AG04449 (cell line): ENCODE data around the gene TP53RK.

Experiments
- CTCF ChIA-PET: fragments of 350-600 bp; formaldehyde crosslinking; extraction: SDS; loops from one replicate; lab custom pipeline; 2021; ENCODE audit warnings: antibody characterized with exemption; lab: Yijun Ruan, JAX
- POLR2A ChIA-PET: fragments of 400-600, 350-600 bp; formaldehyde crosslinking; extraction: SDS; loops from one replicate; lab custom pipeline; 2020; ENCODE audit warnings: antibody characterized with exemption, inconsistent platforms; lab: Yijun Ruan, JAX
- DNase-seq: peaks from one replicate; pipeline ENCODE4 v3.0.0-alpha.2; 2010; ENCODE audit warnings: low read depth, low spot score
- H3K4me3 ChIP-seq: 2 replicates; pipeline ENCODE4 v1.5.1; 2011; ENCODE audit warnings: low read depth, mild to moderate bottlenecking, control low read depth, low read length
- CTCF ChIP-seq: IDR thresholded peaks from one replicate; pipeline ENCODE4 v1.5.1; 2011; ENCODE audit warnings: mild to moderate bottlenecking, moderate library complexity, low read length, control low read depth, inconsistent platforms; ENCODE audit not compliant: insufficient read depth; ENCODE audit errors: missing control alignments

TP53RK gene

GRCh38 chr20:46649965-46650542, 39.2 kb downstream of the TP53RK start:
- DNase-seq, result no peak
- no peak for TF ChIP-seq CTCF
- ChIA-PET CTCF (interaction anchor here (1.0 to 1.2 kb wide), 3 partner anchors 10 to 30 kb away, joined by 3 read pairs; no protein-coding TSS in a partner anchor), POLR2A (no interaction called here)
- H3K4me3 ChIP-seq, result no peak overlapping the region

GRCh38 chr20:46649650-46649949, 39.6 kb downstream of the TP53RK start:
- ChIA-PET CTCF (interaction anchor here (1.1 to 1.2 kb wide), 2 partner anchors 10 to 30 kb away, joined by 3 read pairs; no protein-coding TSS in a partner anchor), POLR2A (no interaction called here)
- no peak for DNase-seq
- H3K4me3 ChIP-seq, result no peak overlapping the region
- TF ChIP-seq CTCF, result no peak

- TF ChIP-seq CTCF, result no peak
Measured at GRCh38 chr20:46648903-46649649, 40.2 kb downstream of the TP53RK start.

GRCh38 chr20:46647469-46647868, 41.8 kb downstream of the TP53RK start:
- no peak for DNase-seq
- ChIA-PET CTCF (interaction anchor here (0.6 kb wide), 1 partner anchor 8 kb away, joined by 3 read pairs; no protein-coding TSS in a partner anchor), POLR2A (no interaction called here)
- TF ChIP-seq CTCF, result no peak
- H3K4me3 ChIP-seq, result no peak overlapping the region

More at GRCh38 chr20:46648903-46649649, 40.2 kb downstream of the TP53RK start:
- CTCF ChIA-PET, result interaction anchor here (1.2 kb wide), 1 partner anchor 31 kb away, joined by 3 read pairs; no protein-coding TSS in a partner anchor
- no peak overlapping the region for H3K4me3 ChIP-seq
- DNase-seq, result no peak
- POLR2A ChIA-PET, result no interaction called here

- H3K4me3 ChIP-seq, result no peak overlapping the region
- no peak for TF ChIP-seq CTCF
- ChIA-PET POLR2A (no interaction called here), CTCF (interaction anchor here (0.6 kb wide), 1 partner anchor 7 kb away, joined by 3 read pairs; no protein-coding TSS in a partner anchor)
- no peak for DNase-seq
Measured at GRCh38 chr20:46646659-46647380, 42.4 kb downstream of the TP53RK start.

GRCh38 chr20:46646122-46646521, 43.1 kb downstream of the TP53RK start:
- POLR2A ChIA-PET, result no interaction called here
- no peak overlapping the region for H3K4me3 ChIP-seq
- DNase-seq, result no peak
- TF ChIP-seq CTCF, result no peak
- CTCF ChIA-PET, result no interaction called here
